Measurements from ENCODE around the gene TMEM108. TPM values are rescaled to one million over a fixed set of nuclear protein-coding genes. Genes with fewer than 3 reads are reported as not detected.

Gene TMEM108
- polyA plus RNA-seq, 1 of the 3 experiments (the other 2 are of a cell fraction): 8.6 TPM

DNA sequence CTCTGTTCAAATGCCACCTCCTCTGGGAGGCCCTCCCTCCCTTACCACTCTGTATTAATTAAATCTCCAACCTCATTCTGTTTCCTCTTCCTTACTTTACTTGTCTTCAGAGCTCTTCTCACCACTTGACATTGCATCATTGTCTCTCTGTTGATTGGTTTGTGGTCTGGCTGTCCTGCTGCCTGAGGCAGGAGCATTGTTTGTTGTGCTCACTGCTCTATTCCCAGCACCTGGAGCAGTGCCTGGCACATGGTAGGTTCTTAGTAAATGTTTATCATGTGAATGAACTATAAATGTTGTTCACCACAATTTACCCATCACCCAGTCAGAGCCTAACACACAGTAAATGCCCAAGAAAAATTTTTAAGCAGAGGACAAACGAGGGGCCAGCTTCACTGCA is 355.0 kb downstream of the TMEM108 start (continued):
- TF ChIP-seq FOSL2 (IDR thresholded peaks at IDR 0.05; ENCODE audit: borderline replicate concordance, low read depth): no peak

DNA sequence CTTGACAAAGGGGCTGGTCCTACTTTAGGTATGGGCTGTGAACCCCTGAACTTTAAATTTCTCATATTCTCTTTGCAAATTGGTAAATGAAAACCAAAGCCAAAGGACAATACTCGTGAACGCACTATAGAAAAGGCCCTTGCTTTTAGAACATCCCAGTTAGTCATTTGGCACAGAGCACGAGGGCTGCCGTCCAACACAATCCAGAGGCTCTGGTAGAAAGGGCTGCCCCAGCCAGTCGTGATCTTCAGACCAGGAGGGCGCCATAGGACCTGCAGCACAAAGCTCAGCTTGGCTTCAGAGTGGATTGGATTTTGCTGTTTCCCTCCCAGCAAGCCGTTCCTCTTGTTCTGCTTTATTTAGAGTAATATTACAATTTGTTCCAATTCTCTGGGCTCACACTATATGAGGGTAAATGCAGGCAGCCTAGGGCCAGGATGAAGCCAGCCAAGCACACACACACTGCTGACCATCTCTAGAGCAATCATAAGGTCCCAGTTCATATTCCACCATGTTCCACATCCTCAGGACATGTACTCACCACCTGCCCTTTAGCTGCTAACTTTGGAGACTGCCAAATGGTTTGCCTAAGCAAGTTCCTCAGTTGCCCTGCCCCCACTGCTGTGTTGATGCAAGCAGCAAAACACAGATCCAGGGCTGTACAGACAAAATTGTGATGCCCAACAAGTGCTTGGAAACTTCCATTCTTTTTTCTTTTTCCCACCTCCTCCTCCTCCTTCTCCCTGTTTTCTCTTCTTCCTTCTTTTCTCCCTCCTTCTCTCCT is 355.7 kb downstream of the TMEM108 start:
- peaks cover 4% of the 10 kb centered on the region for H3F3A ChIP-seq (replicated peaks; ENCODE audit: insufficient read depth)
- 56% methylated on average over 6 of the region's 7 CpGs for WGBS (ENCODE audit: low lambda C conversion rate)
- H3K79me2 ChIP-seq (ENCODE audit: insufficient read depth): no peaks in the 10 kb centered on the region
- POLR2A ChIA-PET: no interaction called here
- H3K36me3 ChIP-seq (replicated peaks in 1 of 2; ENCODE audit: control insufficient read depth in 1 of 2, insufficient read depth in 2 of 2, low read length in 1 of 2): peaks cover 0 to 2% of the 10 kb centered on the region in 2 experiments
- H2AFZ ChIP-seq (ENCODE audit: low read depth): no peak overlapping the region
- H3K4me2 ChIP-seq: no peak overlapping the region
- no peak overlapping the region for H3K27ac ChIP-seq (ENCODE audit: low read depth in 2 of 2, low read length in 1 of 2)
- H3K9me3 ChIP-seq: no peaks in the 10 kb centered on the region
- DNase-seq: no peak
- H3K4me1 ChIP-seq (ENCODE audit: control insufficient read depth in 1 of 2, insufficient read depth in 2 of 2, low read depth in 1 of 2, low read length in 1 of 2): peaks cover 4 to 5% of the 10 kb centered on the region in 2 experiments; a peak in 2 of 4 replicates
- TF ChIP-seq, protein P1, sequence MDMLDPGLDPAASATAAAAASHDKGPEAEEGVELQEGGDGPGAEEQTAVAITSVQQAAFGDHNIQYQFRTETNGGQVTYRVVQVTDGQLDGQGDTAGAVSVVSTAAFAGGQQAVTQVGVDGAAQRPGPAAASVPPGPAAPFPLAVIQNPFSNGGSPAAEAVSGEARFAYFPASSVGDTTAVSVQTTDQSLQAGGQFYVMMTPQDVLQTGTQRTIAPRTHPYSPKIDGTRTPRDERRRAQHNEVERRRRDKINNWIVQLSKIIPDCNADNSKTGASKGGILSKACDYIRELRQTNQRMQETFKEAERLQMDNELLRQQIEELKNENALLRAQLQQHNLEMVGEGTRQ (IDR thresholded peaks at IDR 0.05; ENCODE audit: borderline replicate concordance, low read depth, low read length): no peak
- TF ChIP-seq RAD21 (IDR thresholded peaks at IDR 0.05; ENCODE audit: low read length): no peak
- TF ChIP-seq, protein P2, sequence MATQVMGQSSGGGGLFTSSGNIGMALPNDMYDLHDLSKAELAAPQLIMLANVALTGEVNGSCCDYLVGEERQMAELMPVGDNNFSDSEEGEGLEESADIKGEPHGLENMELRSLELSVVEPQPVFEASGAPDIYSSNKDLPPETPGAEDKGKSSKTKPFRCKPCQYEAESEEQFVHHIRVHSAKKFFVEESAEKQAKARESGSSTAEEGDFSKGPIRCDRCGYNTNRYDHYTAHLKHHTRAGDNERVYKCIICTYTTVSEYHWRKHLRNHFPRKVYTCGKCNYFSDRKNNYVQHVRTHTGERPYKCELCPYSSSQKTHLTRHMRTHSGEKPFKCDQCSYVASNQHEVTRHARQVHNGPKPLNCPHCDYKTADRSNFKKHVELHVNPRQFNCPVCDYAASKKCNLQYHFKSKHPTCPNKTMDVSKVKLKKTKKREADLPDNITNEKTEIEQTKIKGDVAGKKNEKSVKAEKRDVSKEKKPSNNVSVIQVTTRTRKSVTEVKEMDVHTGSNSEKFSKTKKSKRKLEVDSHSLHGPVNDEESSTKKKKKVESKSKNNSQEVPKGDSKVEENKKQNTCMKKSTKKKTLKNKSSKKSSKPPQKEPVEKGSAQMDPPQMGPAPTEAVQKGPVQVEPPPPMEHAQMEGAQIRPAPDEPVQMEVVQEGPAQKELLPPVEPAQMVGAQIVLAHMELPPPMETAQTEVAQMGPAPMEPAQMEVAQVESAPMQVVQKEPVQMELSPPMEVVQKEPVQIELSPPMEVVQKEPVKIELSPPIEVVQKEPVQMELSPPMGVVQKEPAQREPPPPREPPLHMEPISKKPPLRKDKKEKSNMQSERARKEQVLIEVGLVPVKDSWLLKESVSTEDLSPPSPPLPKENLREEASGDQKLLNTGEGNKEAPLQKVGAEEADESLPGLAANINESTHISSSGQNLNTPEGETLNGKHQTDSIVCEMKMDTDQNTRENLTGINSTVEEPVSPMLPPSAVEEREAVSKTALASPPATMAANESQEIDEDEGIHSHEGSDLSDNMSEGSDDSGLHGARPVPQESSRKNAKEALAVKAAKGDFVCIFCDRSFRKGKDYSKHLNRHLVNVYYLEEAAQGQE (IDR thresholded peaks at IDR 0.05; ENCODE audit: low read depth, low read length): no peak
- TF ChIP-seq, protein P3, sequence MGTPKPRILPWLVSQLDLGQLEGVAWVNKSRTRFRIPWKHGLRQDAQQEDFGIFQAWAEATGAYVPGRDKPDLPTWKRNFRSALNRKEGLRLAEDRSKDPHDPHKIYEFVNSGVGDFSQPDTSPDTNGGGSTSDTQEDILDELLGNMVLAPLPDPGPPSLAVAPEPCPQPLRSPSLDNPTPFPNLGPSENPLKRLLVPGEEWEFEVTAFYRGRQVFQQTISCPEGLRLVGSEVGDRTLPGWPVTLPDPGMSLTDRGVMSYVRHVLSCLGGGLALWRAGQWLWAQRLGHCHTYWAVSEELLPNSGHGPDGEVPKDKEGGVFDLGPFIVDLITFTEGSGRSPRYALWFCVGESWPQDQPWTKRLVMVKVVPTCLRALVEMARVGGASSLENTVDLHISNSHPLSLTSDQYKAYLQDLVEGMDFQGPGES (IDR thresholded peaks at IDR 0.05; ENCODE audit: low read depth, low read length): no peak
- TF ChIP-seq FOXJ3 (CRISPR knock-in tag; IDR thresholded peaks at IDR 0.05): no peak
- TF ChIP-seq RCOR1 (IDR thresholded peaks at IDR 0.05; ENCODE audit: low read length): no peak
- TF ChIP-seq YY1 (IDR thresholded peaks at IDR 0.05; ENCODE audit: low read depth): no peak
- no peak for TF ChIP-seq GATA2 (CRISPR knock-in tag; IDR thresholded peaks at IDR 0.05)
- TF ChIP-seq POLR2AphosphoS5 (IDR thresholded peaks at IDR 0.05; ENCODE audit: low read depth, low read length): no peak
- TF ChIP-seq RFX5 (IDR thresholded peaks at IDR 0.05; ENCODE audit: low read length): no peak
- TF ChIP-seq CHD2 (IDR thresholded peaks at IDR 0.05; ENCODE audit: low read length, partially characterized antibody): no peak
- TF ChIP-seq, protein P4, sequence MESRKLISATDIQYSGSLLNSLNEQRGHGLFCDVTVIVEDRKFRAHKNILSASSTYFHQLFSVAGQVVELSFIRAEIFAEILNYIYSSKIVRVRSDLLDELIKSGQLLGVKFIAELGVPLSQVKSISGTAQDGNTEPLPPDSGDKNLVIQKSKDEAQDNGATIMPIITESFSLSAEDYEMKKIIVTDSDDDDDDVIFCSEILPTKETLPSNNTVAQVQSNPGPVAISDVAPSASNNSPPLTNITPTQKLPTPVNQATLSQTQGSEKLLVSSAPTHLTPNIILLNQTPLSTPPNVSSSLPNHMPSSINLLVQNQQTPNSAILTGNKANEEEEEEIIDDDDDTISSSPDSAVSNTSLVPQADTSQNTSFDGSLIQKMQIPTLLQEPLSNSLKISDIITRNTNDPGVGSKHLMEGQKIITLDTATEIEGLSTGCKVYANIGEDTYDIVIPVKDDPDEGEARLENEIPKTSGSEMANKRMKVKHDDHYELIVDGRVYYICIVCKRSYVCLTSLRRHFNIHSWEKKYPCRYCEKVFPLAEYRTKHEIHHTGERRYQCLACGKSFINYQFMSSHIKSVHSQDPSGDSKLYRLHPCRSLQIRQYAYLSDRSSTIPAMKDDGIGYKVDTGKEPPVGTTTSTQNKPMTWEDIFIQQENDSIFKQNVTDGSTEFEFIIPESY (IDR thresholded peaks at IDR 0.05; ENCODE audit: borderline replicate concordance, low read depth): no peak
- no peak for TF ChIP-seq ELF1 (IDR thresholded peaks at IDR 0.05)
- TF ChIP-seq NFIC (IDR thresholded peaks at IDR 0.05; ENCODE audit: borderline replicate concordance): no peak
- TF ChIP-seq, protein P5, sequence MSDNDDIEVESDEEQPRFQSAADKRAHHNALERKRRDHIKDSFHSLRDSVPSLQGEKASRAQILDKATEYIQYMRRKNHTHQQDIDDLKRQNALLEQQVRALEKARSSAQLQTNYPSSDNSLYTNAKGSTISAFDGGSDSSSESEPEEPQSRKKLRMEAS (IDR thresholded peaks at IDR 0.05; ENCODE audit: low read depth): no peak
- no peak for TF ChIP-seq MXI1 (IDR thresholded peaks at IDR 0.05; ENCODE audit: low read depth, low read length)
- no peak for TF ChIP-seq GABPA (IDR thresholded peaks at IDR 0.05; ENCODE audit: low read depth)
- TF ChIP-seq MEF2A (IDR thresholded peaks at IDR 0.05; ENCODE audit: borderline replicate concordance, low read depth): no peak
- no peaks in the 10 kb centered on the region for H4K20me1 ChIP-seq (ENCODE audit: insufficient read depth)
- no peak overlapping the region for H3K9ac ChIP-seq
- no peaks in the 10 kb centered on the region for H3K27me3 ChIP-seq (ENCODE audit: insufficient read depth)
- H3K4me3 ChIP-seq (ENCODE audit: low read depth in 2 of 2, low read length in 1 of 2): no peak overlapping the region
- CTCF ChIA-PET: interaction anchor here (2.0 to 4.2 kb wide), 2 partner anchors 9 to 30 kb away, joined by 9 to 15 read pairs; no protein-coding TSS in a partner anchor
- no peaks in the 10 kb centered on the region for H3K9me2 ChIP-seq

All from SK-N-SH (cell line).